GM12873 (cell line): ENCODE measurements around the gene DNAJC12.

Source experiments
- TF ChIP-seq, protein P1 (sequence below): IDR thresholded peaks from 2 replicates; pipeline ENCODE4 v1.5.1; 2012; ENCODE audit warnings: low read depth, mild to moderate bottlenecking, moderate library complexity, low read length, control low read depth; ENCODE audit not compliant: insufficient read depth; ENCODE audit errors: missing control alignments

DNAJC12 gene

DNA sequence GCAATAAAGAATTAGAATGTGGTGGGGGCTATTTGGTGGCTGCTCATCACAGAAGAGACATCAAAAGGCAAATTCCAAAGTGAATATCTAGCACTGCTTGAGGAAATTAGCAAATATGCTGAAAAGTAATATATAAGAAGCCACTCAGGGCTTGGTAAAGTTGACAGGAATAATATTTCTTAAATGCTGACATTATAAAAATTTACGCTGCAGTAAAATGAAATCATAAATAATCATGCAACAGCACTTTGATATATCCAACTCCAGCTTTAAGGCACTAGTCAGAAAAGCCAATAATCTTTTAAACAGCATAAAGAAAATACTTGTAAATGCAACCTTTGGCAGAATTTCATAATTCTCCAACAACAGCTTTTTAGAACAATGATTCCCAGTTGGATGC lies 36.9 kb downstream of the DNAJC12 start:
- TF ChIP-seq, protein P1, sequence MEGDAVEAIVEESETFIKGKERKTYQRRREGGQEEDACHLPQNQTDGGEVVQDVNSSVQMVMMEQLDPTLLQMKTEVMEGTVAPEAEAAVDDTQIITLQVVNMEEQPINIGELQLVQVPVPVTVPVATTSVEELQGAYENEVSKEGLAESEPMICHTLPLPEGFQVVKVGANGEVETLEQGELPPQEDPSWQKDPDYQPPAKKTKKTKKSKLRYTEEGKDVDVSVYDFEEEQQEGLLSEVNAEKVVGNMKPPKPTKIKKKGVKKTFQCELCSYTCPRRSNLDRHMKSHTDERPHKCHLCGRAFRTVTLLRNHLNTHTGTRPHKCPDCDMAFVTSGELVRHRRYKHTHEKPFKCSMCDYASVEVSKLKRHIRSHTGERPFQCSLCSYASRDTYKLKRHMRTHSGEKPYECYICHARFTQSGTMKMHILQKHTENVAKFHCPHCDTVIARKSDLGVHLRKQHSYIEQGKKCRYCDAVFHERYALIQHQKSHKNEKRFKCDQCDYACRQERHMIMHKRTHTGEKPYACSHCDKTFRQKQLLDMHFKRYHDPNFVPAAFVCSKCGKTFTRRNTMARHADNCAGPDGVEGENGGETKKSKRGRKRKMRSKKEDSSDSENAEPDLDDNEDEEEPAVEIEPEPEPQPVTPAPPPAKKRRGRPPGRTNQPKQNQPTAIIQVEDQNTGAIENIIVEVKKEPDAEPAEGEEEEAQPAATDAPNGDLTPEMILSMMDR = no peak

- TF ChIP-seq, protein P1 = no peak
These were observed 43.0 kb downstream of the DNAJC12 start for GRCh38 chr10:67794909-67795460.

DNA sequence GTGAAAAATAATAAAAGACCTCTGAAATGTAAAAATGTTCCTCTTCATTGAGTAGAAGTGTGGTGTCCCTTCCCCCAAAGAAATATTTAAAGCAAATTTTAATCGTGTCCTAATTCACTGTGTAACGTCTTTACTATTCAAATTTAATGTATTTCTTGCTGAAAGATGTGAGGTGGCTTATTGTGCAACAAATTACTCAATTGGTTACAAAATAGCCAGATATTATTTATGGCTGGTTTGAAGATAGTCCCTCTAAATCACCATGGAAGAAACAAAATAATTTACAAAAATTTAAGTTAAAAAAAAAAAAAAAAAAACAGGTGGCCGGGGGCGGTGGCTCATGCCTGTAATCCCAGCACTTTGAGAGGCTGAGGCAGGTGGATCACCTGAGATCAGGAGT lies 43.7 kb downstream of the DNAJC12 start:
- TF ChIP-seq, protein P1 = no peak

- TF ChIP-seq, protein P1 = no peak
These were observed 44.7 kb downstream of the DNAJC12 start for GRCh38 chr10:67793313-67793712.

- TF ChIP-seq, protein P1 = no peak
These were observed 45.3 kb downstream of the DNAJC12 start for GRCh38 chr10:67792653-67793052.

DNA sequence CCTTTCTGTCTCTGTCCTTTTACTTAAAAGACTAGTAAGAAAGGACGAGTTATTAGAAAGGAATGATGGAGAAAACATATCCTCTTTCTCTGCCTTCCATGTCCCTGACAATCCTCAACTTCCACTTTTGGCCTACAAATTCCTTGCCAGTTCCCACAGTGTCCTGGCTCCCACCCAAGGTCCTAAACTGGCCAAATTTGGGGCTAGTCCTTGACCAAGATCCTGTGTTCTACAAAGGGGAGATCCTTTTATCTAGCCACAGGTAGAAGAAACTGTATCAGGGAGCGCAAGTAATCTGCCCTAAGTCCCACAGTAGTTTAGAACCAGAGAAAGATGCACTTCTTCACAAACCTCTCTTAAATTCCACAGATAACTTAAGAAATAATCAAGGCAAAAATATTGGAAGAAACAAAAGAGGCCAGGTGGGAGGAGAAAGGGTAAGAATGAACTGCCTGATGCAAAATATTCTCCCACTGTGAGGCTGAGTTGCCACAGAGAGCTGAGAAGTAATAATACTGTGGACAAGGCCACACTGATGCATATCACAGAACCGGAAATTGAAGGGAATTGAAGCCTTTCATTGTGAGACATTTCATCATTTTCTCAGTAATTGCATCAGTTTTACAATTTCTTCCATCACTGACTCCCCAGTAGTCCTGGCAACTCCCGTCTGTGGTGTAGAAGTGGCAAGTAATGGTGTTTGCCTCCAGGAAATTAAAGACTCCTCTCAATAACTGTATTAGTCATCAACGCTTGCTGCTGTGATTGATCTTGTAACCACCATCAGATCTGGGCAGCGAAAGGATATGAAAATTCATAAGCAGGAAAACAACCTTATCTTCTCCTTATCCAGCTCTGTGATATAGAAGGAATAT lies 47.2 kb downstream of the DNAJC12 start:
- TF ChIP-seq, protein P1 = no peak

GRCh38 chr10:67789769-67790168 lies 48.2 kb downstream of the DNAJC12 start:
- TF ChIP-seq, protein P1 = no peak
